Stimulated activated memory B cell treated with anti-CD40 and anti-IgM and Interleukin-4, amounts not matched to agents 10 μg/mL and 1 μg/mL and 100 μg/mL, for 72 hours (primary cell): ENCODE data around the gene TIFAB.

Experiments used
- ATAC-seq: fragments of 150-1000 bp; cut with Tn5 transposase; 2 replicates; pipeline ENCODE4 v1.10.0; 2021
- H3K27ac Mint-ChIP-seq: one replicate; pipeline ENCODE4 v1.8.0; 2022; ENCODE audit warnings: mild to moderate bottlenecking, mixed read lengths
- H3K27me3 Mint-ChIP-seq: one replicate; pipeline ENCODE4 v1.8.0; 2022; ENCODE audit warnings: mixed read lengths
- H3K36me3 Mint-ChIP-seq: one replicate; pipeline ENCODE4 v1.8.0; 2022; ENCODE audit warnings: mixed read lengths
- H3K4me1 Mint-ChIP-seq: one replicate; pipeline ENCODE4 v1.8.0; 2022; ENCODE audit warnings: mixed read lengths
- H3K4me3 Mint-ChIP-seq: one replicate; pipeline ENCODE4 v1.8.0; 2022; ENCODE audit warnings: mild to moderate bottlenecking, moderate library complexity, mixed read lengths
- H3K9me3 Mint-ChIP-seq: one replicate; pipeline ENCODE4 v1.8.0; 2022; ENCODE audit warnings: mixed read lengths

TIFAB gene

DNA sequence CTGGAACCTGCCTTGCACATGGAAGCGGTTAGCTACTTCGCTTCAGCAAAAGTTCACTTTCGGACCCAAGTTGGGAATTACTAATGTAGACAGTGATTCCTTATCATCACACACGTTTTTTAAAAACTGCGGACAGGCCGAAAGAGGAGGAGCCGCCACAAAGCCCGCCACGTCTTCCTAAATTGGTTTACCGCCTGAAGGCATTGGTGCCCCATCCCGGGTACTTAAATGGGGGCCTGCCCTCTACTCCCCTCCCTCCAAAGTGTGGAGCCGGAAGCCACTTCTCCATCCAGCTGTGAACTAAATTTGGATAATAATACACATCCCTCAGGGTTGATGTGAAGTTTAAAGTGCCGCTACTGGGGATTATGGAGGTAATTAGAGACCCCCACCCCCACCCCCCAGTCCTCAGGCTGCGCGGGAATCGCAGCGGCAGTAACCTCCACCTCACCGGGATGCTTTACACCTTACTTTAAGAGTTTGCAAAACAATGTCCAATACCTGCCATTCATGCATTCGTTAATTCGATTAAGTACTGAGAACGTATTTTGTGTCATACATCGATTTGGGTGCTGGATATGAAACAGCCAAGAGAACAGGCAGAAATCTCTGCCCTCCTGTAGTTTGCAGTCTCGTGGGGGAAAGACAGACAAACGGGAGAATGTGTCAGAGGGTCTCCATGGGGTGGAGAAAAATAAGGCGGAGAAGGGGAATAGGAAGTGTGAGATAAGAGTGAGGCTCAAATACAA lies 52.2 kb downstream of the TIFAB start:
- peak overlapping the region; percentile 95 for H3K27ac Mint-ChIP-seq
- peak overlapping the region; percentile 95 for H3K4me3 Mint-ChIP-seq
- H3K4me1 Mint-ChIP-seq, result peaks cover 47% of the 10 kb centered on the region
- H3K36me3 Mint-ChIP-seq, result peaks cover 4% of the 10 kb centered on the region
- H3K27me3 Mint-ChIP-seq, result no peaks in the 10 kb centered on the region
- no peak for ATAC-seq
- no peaks in the 10 kb centered on the region for H3K9me3 Mint-ChIP-seq

DNA sequence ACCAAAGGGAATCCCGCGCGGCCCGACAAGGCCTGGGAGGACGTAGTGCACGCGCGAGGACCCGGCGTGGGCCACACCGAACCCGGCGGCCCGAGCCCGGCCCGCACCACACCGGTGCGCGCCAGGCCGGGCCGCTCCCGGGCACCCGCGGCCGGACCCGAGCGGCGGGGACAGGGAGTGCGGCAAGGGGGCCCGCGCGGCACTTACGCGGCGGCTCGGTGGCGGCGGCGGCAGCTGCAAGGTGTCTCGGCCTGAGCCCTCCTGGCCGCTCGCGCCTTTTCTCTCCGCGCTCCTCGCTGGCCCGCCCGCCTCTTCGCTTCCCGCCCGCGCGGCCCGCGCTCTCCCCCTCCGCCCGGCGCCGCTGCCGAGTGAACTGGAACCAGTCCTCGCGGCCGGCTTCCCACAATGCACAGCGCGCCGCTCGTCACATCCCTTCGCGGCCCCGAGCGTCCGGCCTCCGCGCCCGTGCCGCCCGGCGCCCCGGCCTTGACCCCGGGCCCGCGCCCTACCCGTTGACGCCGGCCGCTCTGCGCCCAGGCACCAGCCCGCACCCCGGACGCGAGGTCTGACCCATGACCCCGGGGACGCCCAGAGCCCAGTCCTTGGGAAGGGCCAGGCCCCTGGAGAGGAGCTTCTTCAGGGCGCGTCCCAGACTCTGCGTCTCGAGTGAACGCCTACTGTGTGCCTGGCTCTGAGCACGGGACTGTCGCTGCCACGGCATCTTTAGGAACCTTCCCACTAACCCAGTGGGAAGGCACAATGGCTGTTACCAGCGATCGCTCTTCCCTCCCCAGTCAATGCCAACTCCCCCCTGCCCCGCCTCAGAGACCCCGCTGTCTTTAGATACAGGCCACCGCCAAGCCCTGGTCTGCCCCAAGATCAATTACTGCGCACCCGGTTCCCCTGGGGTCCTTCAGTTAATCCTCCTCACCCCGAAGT lies 53.0 kb downstream of the TIFAB start, which contains the start of gene MACROH2A1:
MACROH2A1 (minus strand) TSS at position 377 of the 939 bp plus-strand sequence. CDS start 10,138 bp downstream, outside the sequence.
- H3K27me3 Mint-ChIP-seq, result no peaks in the 10 kb centered on the region
- H3K4me3 Mint-ChIP-seq, result peak within 1 kb of the TSS; percentile 95
- peaks cover 54% of the 10 kb centered on the region for H3K4me1 Mint-ChIP-seq
- peak within 1 kb of the TSS; percentile 95 for H3K27ac Mint-ChIP-seq
- peak; percentile 96 for ATAC-seq
- no peaks in the 10 kb centered on the region for H3K9me3 Mint-ChIP-seq
- peaks cover 4% of the 10 kb centered on the region for H3K36me3 Mint-ChIP-seq

DNA sequence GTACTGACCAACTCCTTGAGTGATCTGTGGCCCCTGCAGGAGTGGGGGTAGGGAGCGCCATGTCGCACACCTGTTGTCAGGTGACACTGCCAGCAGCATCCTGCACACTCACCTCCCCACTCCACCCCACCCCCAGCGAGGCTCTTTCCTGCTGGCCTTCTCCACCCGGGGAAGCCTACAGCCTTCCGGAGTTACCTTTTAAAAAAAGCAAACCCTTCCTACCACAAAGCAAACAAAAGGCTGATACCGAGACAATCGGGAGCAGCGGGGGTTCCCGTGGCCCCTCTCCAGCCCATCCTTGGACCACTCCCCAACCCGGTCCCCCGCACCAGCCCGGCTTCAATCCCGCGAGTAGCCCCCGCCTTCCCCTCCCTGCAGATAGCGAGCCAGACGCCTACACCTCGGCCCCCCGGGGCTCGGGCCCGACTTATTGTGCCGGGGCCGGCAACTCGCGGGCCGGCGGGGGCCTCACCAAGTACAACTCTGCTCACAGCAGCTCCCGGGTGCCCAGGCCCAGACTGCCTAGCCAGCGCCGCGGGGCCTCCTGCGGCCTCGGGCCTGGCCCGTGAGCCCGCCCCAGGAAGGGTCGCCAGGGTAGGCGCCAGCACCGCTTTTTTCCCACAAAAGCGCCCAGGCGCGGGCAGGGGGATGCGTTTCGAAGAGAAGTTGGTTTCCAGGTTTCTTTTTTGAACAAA lies 53.8 kb downstream of the TIFAB start:
- H3K4me3 Mint-ChIP-seq, result peak overlapping the region; percentile 87
- no peaks in the 10 kb centered on the region for H3K9me3 Mint-ChIP-seq
- H3K4me1 Mint-ChIP-seq, result peaks cover 62% of the 10 kb centered on the region
- no peaks in the 10 kb centered on the region for H3K27me3 Mint-ChIP-seq
- ATAC-seq, result peak; percentile 71
- peaks cover 7% of the 10 kb centered on the region for H3K36me3 Mint-ChIP-seq
- peak overlapping the region; percentile 95 for H3K27ac Mint-ChIP-seq
